Naive B cell (primary cell): ENCODE measurements around the gene ROGDI. TPM values are rescaled to one million over a fixed set of nuclear protein-coding genes. Genes with fewer than 3 reads are reported as not detected.
A peak's percentile ranks its signal among the peaks of the same experiment; 100 is the strongest.
"Not testable (repeated sequence)": the region's sequence is repeated elsewhere in the genome, so short reads cannot be mapped to it uniquely, and the experiment has no call there.

Experiments
- ATAC-seq, 2 donors: fragments of 150-1000 bp; cut with Tn5 transposase; 2 replicates each; pipeline ENCODE4 v1.10.0; 2021; ENCODE audit warnings: low read depth in 2 of 2, mild to moderate bottlenecking in 2 of 2, moderate library complexity in 2 of 2
- DNase-seq: peaks from one replicate; pipeline ENCODE4 v3.0.0; 2022
- H3K27ac Mint-ChIP-seq, 6 donors: one replicate each; pipeline ENCODE4 v1.8.0; 2020 to 2022; ENCODE audit warnings: mild to moderate bottlenecking in 6 of 6, mixed read lengths in 6 of 6, moderate library complexity in 5 of 6, inconsistent platforms in 2 of 6
- H3K27me3 Mint-ChIP-seq, 3 donors: one replicate each; pipeline ENCODE4 v1.8.0; 2021 to 2022; ENCODE audit warnings: mixed read lengths in 3 of 3, mild to moderate bottlenecking in 1 of 3
- H3K36me3 Mint-ChIP-seq, 2 donors: one replicate each; pipeline ENCODE4 v1.8.0; 2020 to 2022; ENCODE audit warnings: mixed read lengths in 2 of 2, inconsistent platforms in 1 of 2, mild to moderate bottlenecking in 1 of 2
- H3K4me1 Mint-ChIP-seq, 3 donors: one replicate each; pipeline ENCODE4 v1.8.0; 2020 to 2022; ENCODE audit warnings: mixed read lengths in 3 of 3, inconsistent platforms in 1 of 3, mild to moderate bottlenecking in 1 of 3, moderate library complexity in 1 of 3
- H3K4me3 Mint-ChIP-seq, 8 donors: one replicate each; pipeline ENCODE4 v1.8.0; 2020 to 2022; ENCODE audit warnings: mild to moderate bottlenecking in 8 of 8, mixed read lengths in 8 of 8, moderate library complexity in 8 of 8, inconsistent platforms in 2 of 8
- H3K9me3 Mint-ChIP-seq, 7 donors: one replicate each; pipeline ENCODE4 v1.8.0; 2020 to 2022; ENCODE audit warnings: mixed read lengths in 7 of 7, mild to moderate bottlenecking in 5 of 7, inconsistent platforms in 2 of 7, moderate library complexity in 1 of 7
- polyA plus RNA-seq, 6 donors: library from polyadenylated mRNA; unstranded; fragments of 300-500 nt; fragmentation: Illumina TruSeq; gene quantifications; one replicate each; pipeline ENCODE4 v1.2.3, GENCODE V29; 2021; ENCODE audit warnings: low read depth in 6 of 6

ROGDI gene
- polyA plus RNA-seq, 6 donors from 2014 or later, result 2.7 to 8.0 (median 6.1) TPM

DNA sequence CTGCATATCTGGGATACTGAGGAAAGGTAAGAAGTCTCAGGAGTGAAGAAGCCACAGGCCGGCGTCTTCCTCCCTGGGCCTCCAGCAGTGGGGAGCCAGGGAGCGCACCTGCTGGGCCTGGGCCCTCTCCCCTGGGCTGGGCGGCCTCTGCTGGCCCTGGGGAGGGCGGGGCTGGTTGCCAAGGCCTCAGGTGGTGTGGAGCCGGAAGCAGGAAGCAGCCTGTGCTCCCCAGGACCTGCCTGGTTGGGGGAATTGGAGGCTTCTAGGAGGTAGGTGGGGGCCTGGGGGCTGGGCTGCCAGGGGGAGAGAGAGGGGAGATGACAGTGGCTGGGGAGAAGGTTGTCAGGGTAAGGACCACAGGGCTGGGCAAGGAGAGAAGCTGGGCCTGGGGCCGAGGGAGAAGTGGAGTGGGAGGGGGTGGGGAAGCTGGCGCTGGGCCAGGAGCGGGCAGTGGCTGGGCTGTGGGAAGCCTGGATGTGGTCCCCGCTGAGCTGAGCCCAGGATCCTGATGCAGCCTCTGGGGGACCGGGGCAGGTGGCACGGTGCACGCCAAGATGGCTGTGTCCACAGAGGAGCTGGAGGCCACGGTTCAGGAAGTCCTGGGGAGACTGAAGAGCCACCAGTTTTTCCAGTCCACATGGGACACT is 7.1 kb downstream of the ROGDI start, which contains the start of gene SMIM22:
SMIM22 (plus strand) TSS at position 189 of the 647 bp plus-strand sequence; CDS start at position 555, 366 bp downstream.
- H3K4me3 Mint-ChIP-seq, result no peak within 1 kb of the TSS
- no peak within 1 kb of the TSS for H3K27ac Mint-ChIP-seq
- no peaks in the 10 kb centered on the region for H3K27me3 Mint-ChIP-seq
- DNase-seq (no peak), ATAC-seq (no peak)
- no peaks in the 10 kb centered on the region for H3K9me3 Mint-ChIP-seq
- peaks cover 3 to 10% (median 5%) of the 10 kb centered on the region in 3 donors for H3K4me1 Mint-ChIP-seq
- no peaks in the 10 kb centered on the region for H3K36me3 Mint-ChIP-seq

DNA sequence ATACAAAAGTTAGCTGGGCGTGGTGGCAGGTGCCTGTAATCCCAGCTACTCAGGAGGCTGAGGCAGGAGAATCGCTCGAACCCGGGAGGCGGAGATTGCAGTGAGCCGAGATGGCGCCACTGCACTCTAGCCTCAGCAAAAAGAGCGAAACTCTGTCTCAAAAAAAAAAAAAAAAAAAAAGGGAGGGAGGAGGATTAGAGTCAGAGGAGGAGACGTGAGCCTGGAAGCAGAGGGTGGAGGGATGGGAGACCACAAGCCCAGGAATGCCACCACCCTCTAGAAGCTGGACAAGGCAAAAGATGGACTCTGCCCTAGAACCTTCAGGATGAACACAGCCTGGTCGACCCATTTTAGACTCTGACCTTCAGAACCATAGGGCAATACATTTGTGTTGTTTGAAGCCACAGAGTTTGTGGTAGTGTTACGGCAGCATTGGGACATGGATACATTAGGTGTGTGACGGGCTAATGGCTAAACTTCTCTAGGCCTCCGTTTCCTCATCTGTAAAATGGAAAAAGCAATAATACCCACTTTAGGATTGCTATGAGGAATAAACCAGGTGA is 9.4 kb downstream of the ROGDI start:
- Mint-ChIP-seq H3K27ac (no peak overlapping the region), H3K4me3 (no peak overlapping the region), H3K9me3 (no peaks in the 10 kb centered on the region), H3K27me3 (peaks cover 0 to 2% (median 0%) of the 10 kb centered on the region in 3 donors), H3K4me1 (no peaks in the 10 kb centered on the region), H3K36me3 (no peaks in the 10 kb centered on the region)
- no peak for ATAC-seq
- DNase-seq, result no peak

DNA sequence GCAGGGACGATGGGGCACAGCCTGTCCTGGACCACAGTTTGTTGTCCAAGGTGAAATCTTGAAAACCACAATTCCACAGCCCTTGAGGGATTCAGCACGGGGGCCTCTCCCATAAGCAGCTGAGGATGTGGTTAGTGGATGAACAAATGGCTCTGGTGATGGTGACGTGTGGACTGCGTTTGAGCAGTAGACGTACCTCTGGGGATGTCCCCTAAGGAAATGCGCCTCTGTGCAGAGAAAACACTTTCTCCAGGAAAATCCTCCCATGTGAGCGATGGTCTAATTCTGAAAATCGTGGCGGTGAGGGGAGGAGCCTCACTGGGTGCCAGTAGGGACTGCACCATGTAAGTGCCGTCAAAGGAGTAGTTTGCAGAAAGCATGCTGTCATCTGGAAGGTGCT is 11.6 kb downstream of the ROGDI start:
- peaks cover 0 to 7% (median 0%) of the 10 kb centered on the region in 3 donors for H3K27me3 Mint-ChIP-seq
- no peaks in the 10 kb centered on the region for H3K9me3 Mint-ChIP-seq
- DNase-seq (no peak), ATAC-seq (no peak)
- no peak overlapping the region for H3K4me3 Mint-ChIP-seq
- no peaks in the 10 kb centered on the region for H3K4me1 Mint-ChIP-seq
- H3K27ac Mint-ChIP-seq, result peak overlapping the region in 1 of 6 donors; percentile 88
- no peaks in the 10 kb centered on the region for H3K36me3 Mint-ChIP-seq

DNA sequence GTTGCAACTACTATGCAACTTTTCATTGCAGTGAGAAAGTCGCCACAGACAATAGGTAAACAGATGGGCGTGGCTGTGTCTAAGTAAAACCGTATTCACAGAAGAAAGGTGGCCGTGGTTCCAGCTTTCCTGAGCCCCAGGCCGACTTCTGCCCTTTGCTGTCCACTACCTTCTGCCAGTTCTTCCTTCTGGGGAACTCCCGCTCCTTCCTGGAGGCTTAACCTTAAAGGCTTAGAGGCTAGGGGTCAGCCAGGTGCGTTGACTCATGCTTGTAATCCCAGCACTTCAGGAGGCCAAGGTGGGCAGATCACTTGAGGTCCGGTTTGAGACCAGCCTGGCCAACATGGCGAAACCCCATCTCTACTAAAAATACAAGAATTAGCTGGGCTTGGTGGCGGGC is 12.2 kb downstream of the ROGDI start:
- ATAC-seq, result no peak
- no peak overlapping the region for H3K4me3 Mint-ChIP-seq
- DNase-seq, result no peak
- no peak overlapping the region for H3K27ac Mint-ChIP-seq
- H3K9me3 Mint-ChIP-seq, result no peaks in the 10 kb centered on the region
- H3K27me3 Mint-ChIP-seq, result peaks cover 0 to 7% (median 0%) of the 10 kb centered on the region in 3 donors
- no peaks in the 10 kb centered on the region for H3K36me3 Mint-ChIP-seq
- H3K4me1 Mint-ChIP-seq, result no peaks in the 10 kb centered on the region

DNA sequence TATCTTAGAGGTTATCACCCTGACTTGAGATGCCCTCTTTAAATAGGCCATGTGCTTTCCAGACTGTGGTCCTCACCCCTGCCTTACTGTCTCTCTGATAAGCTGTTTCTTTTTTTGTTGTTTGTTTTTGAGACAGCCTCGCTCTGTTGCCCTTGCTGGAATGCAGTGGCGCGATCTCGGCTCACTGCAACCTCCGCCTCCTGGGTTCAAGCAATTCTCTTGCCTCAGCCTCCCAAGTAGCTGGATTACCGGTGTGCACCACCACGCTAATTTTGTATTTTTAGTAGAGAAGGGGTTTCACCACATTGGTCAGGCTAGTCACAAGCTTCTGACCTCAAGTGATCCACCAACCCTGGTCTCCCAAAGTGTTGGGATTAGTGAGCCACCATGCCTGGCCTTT is 13.5 kb downstream of the ROGDI start:
- Mint-ChIP-seq H3K4me1 (no peaks in the 10 kb centered on the region), H3K9me3 (no peaks in the 10 kb centered on the region), H3K27ac (no peak overlapping the region), H3K4me3 (no peak overlapping the region), H3K27me3 (peaks cover 0 to 7% (median 0%) of the 10 kb centered on the region in 3 donors), H3K36me3 (no peaks in the 10 kb centered on the region)
- ATAC-seq, result no peak
- DNase-seq, result no peak

DNA sequence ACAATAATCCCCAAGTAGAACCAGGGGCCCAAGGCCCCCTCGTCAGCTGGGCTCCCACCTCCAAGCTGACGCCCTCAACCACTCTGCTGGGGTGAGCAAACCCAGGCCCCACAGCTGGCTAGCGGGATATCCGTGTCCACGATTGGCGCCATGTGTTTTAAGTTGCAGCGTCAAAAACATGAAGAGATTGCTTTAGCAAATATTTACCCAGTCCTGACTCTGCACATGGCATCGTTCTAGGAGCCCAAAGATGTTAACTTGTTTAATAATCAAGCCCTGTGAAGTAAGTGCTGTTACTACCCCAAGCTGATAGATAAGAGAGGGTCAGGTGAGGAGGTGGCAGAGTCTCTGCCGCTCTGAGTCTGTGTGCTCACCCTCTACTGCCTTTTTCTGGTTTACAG is 13.9 kb downstream of the ROGDI start:
- H3K27me3 Mint-ChIP-seq, result peaks cover 0 to 7% (median 0%) of the 10 kb centered on the region in 3 donors
- H3K4me1 Mint-ChIP-seq, result no peaks in the 10 kb centered on the region
- no peaks in the 10 kb centered on the region for H3K9me3 Mint-ChIP-seq
- ATAC-seq (no peak), DNase-seq (no peak)
- no peak overlapping the region for H3K4me3 Mint-ChIP-seq
- H3K27ac Mint-ChIP-seq, result no peak overlapping the region
- H3K36me3 Mint-ChIP-seq, result no peaks in the 10 kb centered on the region

DNA sequence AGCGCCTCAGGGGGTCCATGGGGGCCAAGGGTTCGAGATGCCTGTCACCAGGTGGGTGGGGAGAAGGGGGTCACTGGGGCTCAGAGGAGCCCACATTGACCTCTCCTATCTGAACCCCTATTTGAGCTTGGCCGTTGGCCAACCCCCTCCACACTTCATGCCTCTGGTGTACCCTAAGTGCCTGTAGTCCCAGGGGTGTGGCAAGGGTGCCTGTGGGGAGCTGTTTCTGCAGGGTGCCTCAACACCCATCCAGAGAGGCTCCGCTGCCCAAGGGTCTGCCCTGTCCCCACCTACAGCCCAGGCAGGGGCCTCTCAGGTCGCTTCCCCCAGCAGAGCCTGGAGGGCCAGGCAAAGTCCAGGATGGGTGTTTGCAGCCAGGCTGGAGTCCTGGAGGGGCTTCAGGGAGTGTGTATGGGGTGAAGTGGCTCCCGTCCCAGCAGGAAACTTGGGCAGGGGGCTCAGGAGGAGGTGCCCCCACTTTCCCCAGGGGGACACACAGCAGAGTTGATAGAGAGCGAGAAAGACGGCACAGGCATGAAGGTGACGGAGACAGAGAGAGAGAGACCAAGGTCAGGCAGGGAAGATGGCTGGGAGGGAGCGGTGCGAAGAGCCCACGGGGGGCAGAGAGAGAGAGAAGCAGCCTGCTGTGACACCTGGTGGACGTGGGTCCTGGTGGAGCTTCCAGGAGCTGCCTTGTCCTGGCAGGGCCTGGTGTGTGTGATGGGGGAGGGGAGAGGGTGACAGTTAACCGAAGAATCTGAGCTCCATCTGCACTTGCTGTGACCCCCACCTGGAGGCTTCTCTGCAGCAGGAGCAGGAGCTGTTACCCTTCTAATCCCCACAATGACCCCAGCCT is 14.6 kb downstream of the ROGDI start, which contains the start of gene SEPTIN12:
SEPTIN12 (minus strand) TSS at position 719 of the 856 bp plus-strand sequence; CDS start at position 19, 700 bp downstream.
- no peaks in the 10 kb centered on the region for H3K36me3 Mint-ChIP-seq
- DNase-seq (no peak), ATAC-seq (no peak)
- H3K4me3 Mint-ChIP-seq, result no peak within 1 kb of the TSS
- H3K27me3 Mint-ChIP-seq, result peaks cover 0 to 7% (median 0%) of the 10 kb centered on the region in 3 donors
- peaks cover 0 to 3% (median 0%) of the 10 kb centered on the region in 3 donors for H3K4me1 Mint-ChIP-seq
- H3K27ac Mint-ChIP-seq, result peak within 1 kb of the TSS in 1 of 6 donors; percentile 89
- H3K9me3 Mint-ChIP-seq, result no peaks in the 10 kb centered on the region

DNA sequence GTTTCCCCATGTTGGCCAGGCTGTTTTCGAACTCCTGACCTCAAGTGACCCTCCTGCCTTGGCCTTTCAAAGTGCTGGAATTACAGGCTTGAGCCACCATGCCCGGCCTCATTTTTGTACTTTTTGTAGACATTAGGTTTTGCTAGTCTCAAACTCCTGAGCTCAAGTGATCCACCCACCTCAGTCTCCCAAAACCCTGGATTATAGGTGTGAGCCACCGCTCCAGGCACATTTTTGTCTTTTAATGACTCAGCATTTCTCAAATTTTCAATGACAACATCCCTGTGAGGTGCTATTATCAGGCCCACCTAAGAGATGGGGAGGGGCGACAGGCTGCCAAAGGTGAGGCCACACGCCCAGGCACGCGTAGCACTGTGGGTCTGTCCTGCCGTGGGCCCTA is 15.4 kb downstream of the ROGDI start:
- no peaks in the 10 kb centered on the region for H3K36me3 Mint-ChIP-seq
- peaks cover 0 to 3% (median 0%) of the 10 kb centered on the region in 3 donors for H3K4me1 Mint-ChIP-seq
- ATAC-seq (no peak), DNase-seq (no peak)
- peaks cover 0 to 7% (median 0%) of the 10 kb centered on the region in 3 donors for H3K27me3 Mint-ChIP-seq
- no peaks in the 10 kb centered on the region for H3K9me3 Mint-ChIP-seq
- no peak overlapping the region for H3K4me3 Mint-ChIP-seq
- H3K27ac Mint-ChIP-seq, result no peak overlapping the region

DNA sequence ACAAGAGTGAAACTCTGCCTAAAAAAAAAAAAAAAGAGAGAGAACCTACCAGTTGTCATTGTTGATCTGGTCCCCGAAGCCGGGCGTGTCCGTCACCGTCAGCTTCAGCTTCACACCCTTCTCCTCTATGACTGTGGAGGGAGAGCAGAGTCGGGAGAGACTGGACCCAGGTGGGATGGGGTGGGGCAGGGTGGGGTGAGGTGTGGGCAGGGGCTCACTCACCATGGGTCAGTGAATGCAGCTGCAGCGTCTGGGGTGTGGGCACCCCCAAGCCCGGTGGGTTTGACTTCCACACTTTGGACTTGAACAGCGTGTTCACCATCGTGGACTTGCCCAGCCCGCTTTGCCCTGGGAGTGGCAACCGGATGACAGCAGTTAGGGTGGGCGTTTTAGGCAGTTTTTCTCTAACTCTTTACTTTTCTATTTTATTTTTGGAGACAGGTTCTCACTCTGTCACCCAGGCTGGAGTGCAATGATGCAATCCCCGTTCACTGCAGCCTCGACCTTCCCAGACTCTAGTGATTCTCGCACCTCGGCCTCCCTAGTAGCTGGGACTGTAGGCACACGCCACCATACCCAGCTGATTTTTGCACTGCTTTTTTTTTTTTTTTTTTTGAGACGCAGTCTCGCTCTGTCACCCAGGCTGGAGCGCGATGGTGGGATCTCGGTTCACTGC is 16.5 kb downstream of the ROGDI start:
- H3K36me3 Mint-ChIP-seq, result no peaks in the 10 kb centered on the region
- H3K4me3 Mint-ChIP-seq, result no peak overlapping the region
- peaks cover 0 to 3% (median 0%) of the 10 kb centered on the region in 3 donors for H3K4me1 Mint-ChIP-seq
- ATAC-seq (no peak), DNase-seq (no peak)
- no peaks in the 10 kb centered on the region for H3K9me3 Mint-ChIP-seq
- H3K27ac Mint-ChIP-seq, result no peak overlapping the region
- peaks cover 0 to 7% (median 0%) of the 10 kb centered on the region in 3 donors for H3K27me3 Mint-ChIP-seq

DNA sequence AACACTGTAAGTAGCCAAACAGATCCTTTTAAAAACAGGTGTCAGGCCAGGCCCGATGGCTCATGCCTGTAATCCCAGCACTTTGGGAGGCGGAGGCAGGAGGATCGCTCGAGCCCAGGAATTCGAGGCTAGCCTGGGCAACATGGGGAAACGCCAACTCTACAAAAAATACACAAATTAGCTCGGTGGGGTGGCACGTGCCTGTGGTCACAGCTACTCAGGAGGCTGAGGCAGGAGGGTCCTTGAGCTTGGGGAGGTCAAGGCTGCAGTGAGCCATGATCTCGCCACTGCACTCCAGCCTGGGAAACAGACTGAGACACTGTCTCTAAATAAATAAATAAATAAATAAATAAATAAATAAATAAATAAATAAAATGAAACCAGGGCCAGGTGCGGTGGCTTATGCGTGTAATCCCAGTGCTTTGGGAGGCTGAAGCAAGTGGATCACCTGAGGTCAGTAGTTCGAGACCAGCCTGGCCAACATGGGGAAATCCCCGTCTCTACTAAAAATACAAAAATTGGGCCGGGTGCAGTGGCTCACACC is 17.9 kb downstream of the ROGDI start:
- H3K4me3 Mint-ChIP-seq, H3K27me3 Mint-ChIP-seq, H3K4me1 Mint-ChIP-seq, H3K27ac Mint-ChIP-seq, H3K9me3 Mint-ChIP-seq, DNase-seq, H3K36me3 Mint-ChIP-seq, ATAC-seq: not testable (repeated sequence)

DNA sequence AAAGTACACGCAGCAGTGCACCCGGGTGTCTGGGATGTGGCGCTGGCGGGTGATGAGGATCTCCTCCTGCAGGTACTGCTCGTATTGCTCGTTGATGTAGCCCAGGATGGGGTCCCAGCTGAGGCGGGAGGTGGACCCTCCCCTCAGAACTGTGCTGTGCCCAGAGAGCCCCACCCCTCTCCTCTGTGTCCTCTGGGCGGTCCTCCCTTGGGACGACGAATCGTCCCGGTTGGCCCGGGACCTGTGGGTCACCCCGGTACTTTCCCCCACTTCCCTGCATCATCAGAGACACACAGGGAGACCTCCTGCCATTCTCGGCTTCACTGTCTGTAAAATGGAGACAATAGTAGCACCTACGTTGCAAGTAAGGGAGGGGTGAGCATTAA is 18.5 kb downstream of the ROGDI start:
- ATAC-seq (no peak), DNase-seq (no peak)
- no peaks in the 10 kb centered on the region for H3K9me3 Mint-ChIP-seq
- peak overlapping the region in 1 of 6 donors; percentile 30 for H3K27ac Mint-ChIP-seq
- H3K27me3 Mint-ChIP-seq, result peaks cover 0 to 7% (median 0%) of the 10 kb centered on the region in 3 donors
- H3K4me1 Mint-ChIP-seq, result peaks cover 0 to 3% (median 0%) of the 10 kb centered on the region in 3 donors
- no peaks in the 10 kb centered on the region for H3K36me3 Mint-ChIP-seq
- H3K4me3 Mint-ChIP-seq, result no peak overlapping the region

DNA sequence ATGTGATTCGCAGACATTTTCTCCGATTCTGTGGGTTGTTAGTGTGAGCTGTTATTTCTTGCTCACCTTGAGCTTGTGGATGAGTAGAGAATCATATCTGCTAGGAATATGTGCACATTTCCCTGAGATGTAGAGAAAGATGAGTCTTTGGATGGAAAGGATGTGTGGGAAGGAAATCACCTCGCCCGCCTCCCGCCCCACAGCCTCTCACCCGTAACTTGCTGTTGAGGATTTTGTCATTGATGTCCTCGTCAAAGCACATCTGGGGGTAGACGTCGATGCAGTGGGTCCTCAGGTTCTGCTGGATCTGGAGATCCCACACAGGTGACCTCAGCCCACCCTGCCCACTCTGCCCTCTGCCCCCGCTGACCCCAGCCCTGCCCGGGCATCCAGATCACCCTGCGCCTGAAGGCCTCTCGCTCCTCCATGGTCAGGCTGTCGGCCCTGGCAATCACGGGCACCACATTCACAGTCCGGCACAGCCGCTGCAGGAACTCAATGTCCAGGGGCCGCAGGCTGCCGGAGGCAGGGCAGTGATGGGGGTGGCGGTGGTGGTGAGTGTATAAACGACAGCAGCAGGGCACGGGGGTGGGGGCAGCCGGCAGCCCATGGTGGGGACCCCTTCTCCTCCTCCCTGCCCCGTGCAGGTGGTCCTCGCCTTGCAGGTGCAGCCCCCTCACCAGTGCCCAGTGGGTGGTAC is 19.0 kb downstream of the ROGDI start:
- Mint-ChIP-seq H3K36me3 (no peaks in the 10 kb centered on the region), H3K9me3 (no peaks in the 10 kb centered on the region), H3K27me3 (peaks cover 0 to 7% (median 0%) of the 10 kb centered on the region in 3 donors), H3K4me3 (peak overlapping the region in 1 of 8 donors; percentile 29), H3K27ac (no peak overlapping the region), H3K4me1 (peaks cover 0 to 3% (median 0%) of the 10 kb centered on the region in 3 donors)
- ATAC-seq (no peak), DNase-seq (no peak)
